ENCODE measurements around the gene SOHLH2.

SOHLH2 gene

DNA sequence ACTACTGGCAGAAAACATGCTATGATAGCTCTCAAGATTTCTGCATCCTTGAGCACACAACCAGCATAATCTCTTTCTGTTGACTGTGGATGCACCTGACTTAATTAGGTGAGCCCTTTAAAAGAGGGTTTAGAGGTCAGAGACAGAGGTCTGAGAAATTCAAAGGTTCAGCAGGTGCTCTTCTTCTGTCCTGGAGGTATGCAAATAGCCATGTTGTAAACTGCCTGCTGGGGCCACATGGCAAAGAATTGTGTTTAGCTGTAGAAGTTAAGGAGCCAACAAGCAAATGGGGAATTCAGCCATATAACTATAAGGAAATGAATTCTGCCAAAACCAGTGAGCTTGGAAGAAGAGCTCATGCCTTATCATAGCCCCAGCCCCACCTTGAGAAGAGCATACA is 71.6 kb downstream of the SOHLH2 start:
- no peak for TF ChIP-seq Cebpa-rat (IDR thresholded peaks at IDR 0.05)
- no peak overlapping the region for H3K9ac ChIP-seq

DNA sequence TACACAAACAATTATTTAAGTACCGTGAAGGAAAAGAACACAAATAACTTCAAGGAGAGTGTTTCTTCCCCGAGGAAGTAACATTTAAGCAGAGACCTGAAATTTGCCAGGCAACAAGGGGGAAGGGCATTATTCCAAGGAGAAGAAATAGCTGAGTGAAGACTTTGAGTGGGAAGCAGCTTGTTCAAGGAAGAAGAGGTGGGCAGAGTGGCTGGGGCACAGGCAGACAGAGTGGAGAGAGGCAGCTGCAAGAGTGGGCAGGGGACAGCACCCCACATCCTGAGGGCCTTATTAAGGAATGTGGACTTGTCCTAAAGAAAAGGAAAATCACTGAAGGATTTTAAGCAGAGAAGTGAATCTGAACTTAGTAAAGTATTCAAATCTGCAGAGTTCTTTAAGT is 78.5 kb downstream of the SOHLH2 start:
- TF ChIP-seq Cebpa-rat (IDR thresholded peaks at IDR 0.05): no peak
- H4K20me1 ChIP-seq: no peaks in the 10 kb centered on the region
- H3K9me3 ChIP-seq: peaks cover 9% of the 10 kb centered on the region
- H3K4me3 ChIP-seq: no peak overlapping the region
- H3K9ac ChIP-seq: no peak overlapping the region
- no peak overlapping the region for H3K4me2 ChIP-seq
- no peak overlapping the region for H3K27ac ChIP-seq
- no peaks in the 10 kb centered on the region for H3K36me3 ChIP-seq
- no peaks in the 10 kb centered on the region for H3K27me3 ChIP-seq
- H3K4me1 ChIP-seq: no peaks in the 10 kb centered on the region

More for the DNA sequence above, 71.6 kb downstream of the SOHLH2 start:
- H4K20me1 ChIP-seq: no peaks in the 10 kb centered on the region
- no peaks in the 10 kb centered on the region for H3K4me1 ChIP-seq
- H3K4me2 ChIP-seq: no peak overlapping the region
- H3K9me3 ChIP-seq: no peaks in the 10 kb centered on the region
- no peak overlapping the region for H3K4me3 ChIP-seq
- no peak overlapping the region for H3K27ac ChIP-seq
- H3K27me3 ChIP-seq: no peaks in the 10 kb centered on the region
- no peaks in the 10 kb centered on the region for H3K36me3 ChIP-seq

DNA sequence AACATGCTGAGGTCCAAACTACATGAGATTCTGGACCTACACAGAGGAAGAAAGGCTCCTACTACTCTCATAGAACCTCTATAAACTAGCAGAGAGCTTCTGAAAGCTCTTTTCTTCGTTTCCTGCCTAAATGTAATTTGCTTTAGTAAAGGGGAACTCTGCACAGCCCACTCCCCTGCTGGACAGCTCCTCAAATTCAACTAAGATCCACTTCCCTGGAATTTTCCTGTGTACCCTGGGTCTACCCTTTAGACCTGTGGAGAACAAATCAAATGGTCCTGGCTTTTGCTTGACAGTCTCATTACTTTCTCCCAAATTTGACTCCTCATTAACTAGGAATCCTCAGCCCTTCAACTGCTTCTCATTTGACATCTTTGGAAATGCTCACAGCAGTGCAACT is 79.7 kb downstream of the SOHLH2 start:
- H3K27me3 ChIP-seq: no peaks in the 10 kb centered on the region

DNA sequence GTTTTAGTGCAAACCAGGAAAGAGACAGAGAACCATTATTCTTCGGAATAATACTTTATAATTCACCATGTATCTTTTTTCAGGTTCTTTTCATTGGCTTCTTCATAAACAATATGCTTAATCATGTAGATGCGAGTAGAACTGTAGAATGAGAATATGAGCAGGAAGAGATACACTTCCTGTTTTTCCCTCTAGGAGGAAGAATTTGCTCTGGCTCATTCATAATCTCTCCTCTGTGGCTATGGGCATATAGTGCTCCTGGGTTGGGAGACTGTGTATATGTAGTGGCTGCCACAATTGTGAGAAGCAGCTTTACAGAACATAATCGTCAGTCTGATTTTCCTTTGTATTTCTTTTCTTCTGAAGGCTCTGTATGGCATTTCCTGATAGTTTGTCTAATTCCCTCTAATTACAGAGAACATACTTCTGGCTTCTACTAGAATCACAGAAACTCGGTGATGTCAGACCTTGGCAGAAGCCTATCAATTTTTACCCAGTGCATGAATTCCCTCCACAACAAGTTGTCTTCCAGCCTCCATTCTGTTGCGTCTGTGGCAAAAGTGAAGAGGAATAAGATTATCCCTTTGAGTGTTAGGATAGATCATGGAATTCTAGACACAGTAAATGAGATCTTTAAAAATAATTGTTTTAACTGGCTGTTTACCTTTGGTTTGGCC is 80.3 kb downstream of the SOHLH2 start:
- no peak for TF ChIP-seq Cebpa-rat (IDR thresholded peaks at IDR 0.05)

More for the DNA sequence above, 79.7 kb downstream of the SOHLH2 start:
- Histone ChIP-seq H3K4me1 (no peaks in the 10 kb centered on the region), H4K20me1 (no peaks in the 10 kb centered on the region), H3K36me3 (no peaks in the 10 kb centered on the region), H3K9ac (no peak overlapping the region), H3K4me3 (no peak overlapping the region), H3K4me2 (no peak overlapping the region), H3K9me3 (peaks cover 17% of the 10 kb centered on the region), H3K27ac (no peak overlapping the region)
- TF ChIP-seq Cebpa-rat (IDR thresholded peaks at IDR 0.05): no peak

DNA sequence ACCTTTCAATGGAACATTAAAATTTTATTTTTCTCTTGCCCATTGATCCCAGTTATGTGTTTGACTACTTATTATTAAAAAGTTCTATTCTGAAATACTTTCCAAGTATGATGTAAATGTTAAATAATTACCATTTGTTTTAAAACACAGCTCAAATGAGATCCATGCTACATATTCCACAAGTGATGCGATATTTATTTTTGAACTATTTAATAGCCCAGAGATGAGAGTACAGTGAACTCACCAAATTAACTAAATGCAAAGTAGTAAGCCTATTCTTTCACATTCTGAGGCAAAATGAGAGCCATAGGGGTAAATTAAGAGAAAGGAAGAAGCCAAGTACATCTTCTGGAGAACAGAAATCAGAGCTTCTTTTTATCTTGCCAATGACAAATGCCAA is 82.0 kb downstream of the SOHLH2 start:
- Histone ChIP-seq H3K4me3 (no peak overlapping the region), H3K9me3 (peaks cover 17% of the 10 kb centered on the region), H3K27me3 (no peaks in the 10 kb centered on the region), H3K4me2 (no peak overlapping the region), H3K9ac (no peak overlapping the region), H3K4me1 (no peaks in the 10 kb centered on the region), H3K36me3 (no peaks in the 10 kb centered on the region), H4K20me1 (no peaks in the 10 kb centered on the region), H3K27ac (no peak overlapping the region)
- no peak for TF ChIP-seq Cebpa-rat (IDR thresholded peaks at IDR 0.05)

More for the DNA sequence above, 80.3 kb downstream of the SOHLH2 start:
- Histone ChIP-seq H3K27ac (no peak overlapping the region), H4K20me1 (no peaks in the 10 kb centered on the region), H3K9ac (no peak overlapping the region), H3K4me2 (no peak overlapping the region), H3K4me3 (no peak overlapping the region), H3K4me1 (no peaks in the 10 kb centered on the region), H3K9me3 (peaks cover 17% of the 10 kb centered on the region), H3K36me3 (no peaks in the 10 kb centered on the region), H3K27me3 (no peaks in the 10 kb centered on the region)

DNA sequence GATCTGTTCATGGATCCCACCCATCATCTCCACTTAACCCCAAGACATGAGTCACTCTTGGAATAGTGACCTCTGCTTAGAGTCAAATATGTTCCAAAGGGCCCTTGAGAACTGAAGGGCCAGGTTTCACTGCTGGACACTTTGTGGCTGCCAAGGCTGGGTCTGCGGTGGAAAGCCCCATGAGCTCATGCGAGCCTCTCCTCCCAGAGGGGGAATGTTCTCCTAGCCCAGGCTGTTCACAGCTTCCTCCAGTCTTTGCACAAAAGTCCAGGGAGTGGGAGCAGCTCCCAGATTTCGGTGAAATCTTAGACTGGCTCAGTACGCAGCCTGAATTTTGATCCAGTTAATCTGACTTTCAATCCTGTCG is 82.4 kb downstream of the SOHLH2 start:
- Histone ChIP-seq H4K20me1 (no peaks in the 10 kb centered on the region), H3K4me3 (no peak overlapping the region), H3K9me3 (peaks cover 17% of the 10 kb centered on the region), H3K9ac (no peak overlapping the region), H3K4me2 (no peak overlapping the region), H3K27me3 (no peaks in the 10 kb centered on the region), H3K36me3 (no peaks in the 10 kb centered on the region), H3K4me1 (no peaks in the 10 kb centered on the region), H3K27ac (no peak overlapping the region)
- TF ChIP-seq Cebpa-rat (IDR thresholded peaks at IDR 0.05): no peak

DNA sequence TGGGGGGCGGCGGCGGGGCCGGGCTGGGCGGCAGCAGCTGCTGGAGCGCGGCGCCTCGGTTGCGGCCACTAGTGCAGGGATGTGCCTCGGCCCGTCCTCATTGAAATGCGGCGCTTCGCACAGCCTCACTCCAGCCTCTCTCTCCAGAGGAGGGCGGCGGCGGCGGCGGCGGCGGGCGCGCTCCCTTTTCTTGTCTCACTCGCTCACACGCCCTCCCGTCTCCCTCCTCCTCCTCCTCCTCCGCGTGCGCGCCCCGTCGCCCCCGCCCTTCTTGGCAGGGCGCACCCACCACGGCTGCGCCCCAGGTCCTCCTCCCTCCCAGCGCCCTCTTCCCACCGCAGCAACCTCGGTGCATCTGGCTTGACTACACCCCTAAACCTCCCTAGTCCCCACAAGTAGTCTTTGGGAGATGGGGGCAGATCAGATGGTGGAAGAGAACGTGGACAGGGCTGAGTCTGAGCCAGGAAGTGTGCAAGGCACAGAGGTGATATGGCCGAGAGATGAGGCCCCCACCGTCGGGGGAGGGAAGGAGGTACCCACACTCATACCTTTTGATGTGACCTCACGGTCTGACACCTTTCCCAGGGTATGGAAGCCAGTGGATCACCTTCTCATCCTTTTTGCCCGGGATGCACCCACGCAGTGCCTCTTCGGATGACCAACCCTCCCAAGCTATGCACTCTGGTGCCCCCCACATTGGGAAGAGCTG is 83.0 kb downstream of the SOHLH2 start, which contains the start of gene DCLK1:
Gene DCLK1, minus strand, starts transcription at position 161 of the 709 bp plus-strand sequence.
- H3K4me3 ChIP-seq: no peak within 1 kb of the TSS
- H3K9me3 ChIP-seq: peaks cover 17% of the 10 kb centered on the region
- H3K4me1 ChIP-seq: no peaks in the 10 kb centered on the region
- H3K27ac ChIP-seq: no peak within 1 kb of the TSS
- no peaks in the 10 kb centered on the region for H3K36me3 ChIP-seq
- no peak within 1 kb of the TSS for H3K4me2 ChIP-seq
- H4K20me1 ChIP-seq: no peaks in the 10 kb centered on the region
- no peak within 1 kb of the TSS for H3K9ac ChIP-seq
- TF ChIP-seq Cebpa-rat (IDR thresholded peaks at IDR 0.05): no peak
- H3K27me3 ChIP-seq: no peaks in the 10 kb centered on the region

DNA sequence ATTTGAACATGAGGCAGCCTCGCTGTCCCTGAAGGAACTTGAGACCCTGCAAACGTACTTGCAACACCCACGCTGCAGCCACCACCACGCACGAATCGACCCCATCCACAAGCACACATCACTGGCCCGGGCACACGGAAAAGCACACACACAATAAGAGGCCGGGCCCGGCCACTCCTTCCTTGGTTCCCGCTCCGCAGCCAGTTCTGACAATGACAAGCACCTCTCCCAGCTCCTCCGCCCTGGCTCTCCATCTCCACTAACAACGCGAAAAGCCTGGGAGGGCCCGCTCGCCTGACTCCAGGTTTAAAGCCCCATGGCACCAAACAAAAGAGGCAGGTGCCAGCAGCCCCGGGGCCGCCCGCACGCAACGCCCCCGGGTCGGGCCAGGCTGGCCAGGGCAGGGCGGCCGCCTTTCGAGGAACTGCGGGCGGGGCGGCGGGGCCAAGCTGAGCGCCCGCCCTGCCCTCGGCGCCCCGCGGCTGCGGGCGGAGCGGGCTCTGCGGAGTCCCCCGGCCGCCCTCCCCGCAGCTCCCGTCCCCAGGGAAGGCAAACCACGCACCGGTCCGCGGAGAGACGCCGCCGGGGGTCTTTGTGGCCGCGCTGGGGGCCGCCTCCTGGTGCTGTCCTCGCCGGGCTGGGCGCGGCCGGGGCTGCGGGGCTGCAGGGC is 83.7 kb downstream of the SOHLH2 start:
- Histone ChIP-seq H3K9me3 (peaks cover 17% of the 10 kb centered on the region), H3K4me2 (no peak overlapping the region), H3K36me3 (no peaks in the 10 kb centered on the region), H3K4me3 (no peak overlapping the region), H3K27ac (no peak overlapping the region), H3K9ac (no peak overlapping the region), H3K4me1 (no peaks in the 10 kb centered on the region), H4K20me1 (no peaks in the 10 kb centered on the region), H3K27me3 (no peaks in the 10 kb centered on the region)
- TF ChIP-seq Cebpa-rat (IDR thresholded peaks at IDR 0.05): no peak

DNA sequence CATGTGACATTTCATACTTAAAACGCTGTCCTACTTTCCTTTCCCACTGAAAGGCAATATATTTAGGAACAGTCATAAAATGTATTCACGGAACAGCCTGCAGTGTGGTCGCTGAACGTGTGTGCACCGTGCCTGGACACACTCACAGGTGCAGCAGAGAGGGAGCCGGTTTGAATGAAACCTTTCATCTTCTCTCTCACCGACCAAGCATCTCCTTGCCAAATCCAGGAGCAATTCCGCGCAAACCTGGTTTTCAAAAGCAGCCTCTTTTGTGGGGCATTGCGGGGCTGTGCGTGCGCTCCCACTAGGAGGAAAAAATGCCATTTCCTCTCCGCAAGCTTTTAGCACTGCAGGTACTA is 84.2 kb downstream of the SOHLH2 start:
- no peak overlapping the region for H3K9ac ChIP-seq
- no peaks in the 10 kb centered on the region for H3K27me3 ChIP-seq
- H3K4me1 ChIP-seq: no peaks in the 10 kb centered on the region
- H3K4me2 ChIP-seq: no peak overlapping the region
- peaks cover 17% of the 10 kb centered on the region for H3K9me3 ChIP-seq
- no peaks in the 10 kb centered on the region for H4K20me1 ChIP-seq
- H3K4me3 ChIP-seq: no peak overlapping the region
- no peak overlapping the region for H3K27ac ChIP-seq
- no peak for TF ChIP-seq Cebpa-rat (IDR thresholded peaks at IDR 0.05)
- H3K36me3 ChIP-seq: no peaks in the 10 kb centered on the region

DNA sequence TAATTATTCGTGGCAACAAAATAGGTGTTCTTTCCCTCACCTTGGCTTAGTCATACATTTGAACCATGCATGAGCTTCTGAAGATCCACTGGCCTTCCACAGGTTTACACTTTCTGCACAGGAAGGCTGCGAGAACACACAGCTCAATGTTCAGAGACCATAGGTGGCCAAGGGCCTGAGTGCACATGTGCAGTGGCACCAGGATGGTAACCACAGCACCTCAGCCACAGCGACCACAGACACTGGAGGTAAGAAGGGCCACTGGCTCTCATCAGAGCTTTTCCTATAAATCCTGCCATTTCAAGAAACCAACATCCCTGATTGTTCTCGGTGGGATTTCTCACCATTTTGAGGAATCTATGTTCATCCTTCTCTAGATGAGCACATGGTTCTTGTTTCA is 84.8 kb downstream of the SOHLH2 start:
- H3K4me2 ChIP-seq: no peak overlapping the region
- no peak for TF ChIP-seq Cebpa-rat (IDR thresholded peaks at IDR 0.05)

More for the DNA sequence above, 84.8 kb downstream of the SOHLH2 start:
- Histone ChIP-seq H4K20me1 (no peaks in the 10 kb centered on the region), H3K27ac (no peak overlapping the region), H3K4me1 (no peaks in the 10 kb centered on the region), H3K4me3 (no peak overlapping the region), H3K36me3 (no peaks in the 10 kb centered on the region), H3K9ac (no peak overlapping the region), H3K27me3 (no peaks in the 10 kb centered on the region), H3K9me3 (peaks cover 17% of the 10 kb centered on the region)

Measured in BLaER1 (cell line).